Osteoblast (primary cell): ENCODE results near the gene B9D2. TPM values are rescaled to one million over a fixed set of nuclear protein-coding genes. Genes with fewer than 3 reads are reported as not detected.

ENCODE experiments used
- DNase-seq: peaks from one replicate; pipeline ENCODE4 v3.0.0; 2011; ENCODE audit warnings: low spot score, mixed read lengths; ENCODE audit not compliant: insufficient read length; ENCODE audit errors: missing footprints
- H2AFZ ChIP-seq: 2 replicates; pipeline ENCODE4 v1.6.0; 2011; ENCODE audit warnings: mild to moderate bottlenecking, low read length
- H3K27ac ChIP-seq: 2 replicates; pipeline ENCODE4 v1.5.1; 2011; ENCODE audit warnings: mild to moderate bottlenecking, low read depth, low read length, moderate library complexity
- H3K27me3 ChIP-seq: 2 replicates; pipeline ENCODE4 v1.6.0; 2012; ENCODE audit warnings: mild to moderate bottlenecking, control low read depth, inconsistent platforms, low read length, moderate library complexity; ENCODE audit not compliant: insufficient read depth
- H3K36me3 ChIP-seq: 2 replicates; pipeline ENCODE4 v1.5.1; 2011; ENCODE audit warnings: mild to moderate bottlenecking, low read length, control low read depth, moderate library complexity; ENCODE audit not compliant: insufficient read depth
- H3K4me1 ChIP-seq: 2 replicates; pipeline ENCODE4 v1.5.1; 2011; ENCODE audit warnings: mild to moderate bottlenecking, low read length, control low read depth, moderate library complexity; ENCODE audit not compliant: insufficient read depth
- H3K4me2 ChIP-seq: 2 replicates; pipeline ENCODE4 v1.6.0; 2011; ENCODE audit warnings: mild to moderate bottlenecking, low read length; ENCODE audit not compliant: insufficient read depth
- H3K4me3 ChIP-seq: fragments of 200-600 bp; sonication (generic); 3 replicates; pipeline ENCODE4 v1.5.1; 2012; ENCODE audit warnings: mild to moderate bottlenecking, low read length, inconsistent platforms; ENCODE audit not compliant: insufficient read depth
- H3K79me2 ChIP-seq: 2 replicates; pipeline ENCODE4 v1.6.0; 2012; ENCODE audit warnings: mild to moderate bottlenecking, low read length, control low read depth, inconsistent platforms; ENCODE audit not compliant: insufficient read depth
- H3K9me3 ChIP-seq: 2 replicates; pipeline ENCODE4 v1.5.1; 2011; ENCODE audit warnings: low read depth, low read length, control low read depth
- H4K20me1 ChIP-seq: 2 replicates; pipeline ENCODE4 v1.6.0; 2012; ENCODE audit warnings: mild to moderate bottlenecking, low read length, control low read depth; ENCODE audit not compliant: insufficient read depth
- CTCF ChIP-seq: IDR thresholded peaks from 2 replicates; pipeline ENCODE4 v1.5.1; 2011; ENCODE audit warnings: mild to moderate bottlenecking, low read depth, low read length, moderate library complexity; ENCODE audit errors: extremely low read depth
- total RNA-seq: library from RNA; depleted of rRNA; stranded (reverse); fragments of >200 nt; gene quantifications from 2 replicates; pipeline ENCODE4 v1.2.3, GENCODE V29; 2012

Gene B9D2
- total RNA-seq, 1 donor = 6.5 TPM

GRCh38 chr19:41398598-41398997 lies 34.6 kb upstream of the B9D2 start:
- H3K27ac ChIP-seq = peak overlapping the region; percentile 100
- no peaks in the 10 kb centered on the region for H3K27me3 ChIP-seq
- no peaks in the 10 kb centered on the region for H3K9me3 ChIP-seq
- peaks cover 24% of the 10 kb centered on the region for H3K79me2 ChIP-seq
- H3K4me1 ChIP-seq = peaks cover 18% of the 10 kb centered on the region
- no peaks in the 10 kb centered on the region for H3K36me3 ChIP-seq
- H4K20me1 ChIP-seq = no peaks in the 10 kb centered on the region
- no peak overlapping the region for H2AFZ ChIP-seq
- peak overlapping the region; percentile 99 for H3K4me3 ChIP-seq
- no peak for TF ChIP-seq CTCF
- H3K4me2 ChIP-seq = peak overlapping the region; percentile 98
- DNase-seq = no peak

- Histone ChIP-seq H3K27me3 (no peaks in the 10 kb centered on the region), H2AFZ (peak overlapping the region; percentile 91), H3K27ac (peak overlapping the region; percentile 100), H3K9me3 (no peaks in the 10 kb centered on the region), H3K4me1 (peaks cover 18% of the 10 kb centered on the region), H3K4me3 (peak overlapping the region; percentile 99), H4K20me1 (no peaks in the 10 kb centered on the region), H3K4me2 (peak overlapping the region; percentile 98), H3K36me3 (no peaks in the 10 kb centered on the region), H3K79me2 (peaks cover 20% of the 10 kb centered on the region)
- no peak for TF ChIP-seq CTCF
- DNase-seq = no peak
These were observed 34.1 kb upstream of the B9D2 start for GRCh38 chr19:41398050-41398418.

GRCh38 chr19:41397086-41398049 lies 33.4 kb upstream of the B9D2 start, which contains the start of the genes BCKDHA and EXOSC5:
Gene BCKDHA (plus strand): TSS chr19:41397818. CDS start chr19:41397828, 10 bp downstream.
Gene EXOSC5 (minus strand): TSS chr19:41397359. CDS start chr19:41397328, 31 bp downstream.
- peak; percentile 99 for DNase-seq
- H3K9me3 ChIP-seq = no peaks in the 10 kb centered on the region
- no peak for TF ChIP-seq CTCF
- H3K79me2 ChIP-seq = peaks cover 20% of the 10 kb centered on the region
- peak within 1 kb of the TSS; percentile 91 for H2AFZ ChIP-seq
- H3K36me3 ChIP-seq = no peaks in the 10 kb centered on the region
- H4K20me1 ChIP-seq = no peaks in the 10 kb centered on the region
- peak within 1 kb of the TSS; percentile 99 for H3K4me3 ChIP-seq
- H3K27me3 ChIP-seq = no peaks in the 10 kb centered on the region
- H3K4me2 ChIP-seq = peak within 1 kb of the TSS; percentile 98
- H3K27ac ChIP-seq = peak within 1 kb of the TSS; percentile 100
- H3K4me1 ChIP-seq = peaks cover 18% of the 10 kb centered on the region

DNA sequence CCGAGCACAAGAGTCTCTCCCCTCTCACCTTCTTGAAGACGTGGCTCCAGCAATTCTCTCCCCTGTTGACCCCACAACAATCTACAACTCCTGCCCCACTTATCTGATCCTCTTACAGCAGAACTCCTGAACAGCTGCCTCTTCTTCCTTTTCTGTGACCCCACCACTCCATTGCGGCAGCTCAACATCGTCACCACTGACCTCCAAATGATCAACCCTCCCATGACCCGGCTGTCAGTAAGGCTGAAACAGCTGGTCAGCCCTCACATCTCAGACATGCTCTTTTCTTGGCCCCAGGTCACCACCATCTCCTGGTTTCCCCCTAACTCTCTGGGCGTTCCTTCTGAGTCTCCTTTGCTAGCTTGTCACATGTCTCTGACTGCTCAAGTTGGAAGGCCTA lies 31.4 kb upstream of the B9D2 start:
- Histone ChIP-seq H4K20me1 (no peaks in the 10 kb centered on the region), H3K36me3 (peaks cover 9% of the 10 kb centered on the region), H3K4me2 (no peak overlapping the region), H3K27ac (no peak overlapping the region), H3K9me3 (no peaks in the 10 kb centered on the region), H2AFZ (no peak overlapping the region), H3K79me2 (peaks cover 17% of the 10 kb centered on the region), H3K4me1 (peaks cover 18% of the 10 kb centered on the region), H3K27me3 (no peaks in the 10 kb centered on the region), H3K4me3 (no peak overlapping the region)
- TF ChIP-seq CTCF = no peak
- DNase-seq = no peak
